ENCODE measurements around the gene NAALADL2.
A peak's percentile ranks its signal among the peaks of the same experiment; 100 is the strongest.
"Not testable (repeated sequence)": the region's sequence is repeated elsewhere in the genome, so short reads cannot be mapped to it uniquely, and the experiment has no call there.

Gene NAALADL2

GRCh38 chr3:175107231-175107630, 248.1 kb downstream of the NAALADL2 start:
- H3K4me3 ChIP-seq: no peak overlapping the region
- no peak overlapping the region for H3K27ac ChIP-seq

DNA sequence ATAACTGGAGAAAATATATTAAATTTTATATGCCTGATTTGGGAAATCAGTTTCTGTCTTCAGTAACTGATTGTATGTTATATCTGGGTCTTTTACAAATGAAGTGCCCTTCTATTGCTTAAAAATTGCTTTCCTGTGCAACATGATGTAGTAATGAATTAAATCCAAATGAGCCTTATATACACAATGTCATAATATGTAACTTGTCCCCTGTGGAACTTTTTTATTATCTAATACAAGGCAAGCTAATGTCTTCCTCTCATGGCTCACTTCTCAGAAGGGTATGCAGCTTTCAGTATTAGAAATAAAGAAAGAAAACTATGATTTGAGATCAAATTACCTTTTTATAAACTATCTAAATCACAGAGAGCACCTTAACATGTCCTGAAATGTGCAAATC, 248.9 kb downstream of the NAALADL2 start:
- no peak overlapping the region for H3K4me3 ChIP-seq

GRCh38 chr3:175108613-175109151, 249.5 kb downstream of the NAALADL2 start:
- no peak overlapping the region for H3K27ac ChIP-seq
- H3K4me3 ChIP-seq: no peak overlapping the region

More for the DNA sequence above, 248.9 kb downstream of the NAALADL2 start:
- no peak overlapping the region for H3K27ac ChIP-seq

GRCh38 chr3:175111036-175111435, 251.9 kb downstream of the NAALADL2 start:
- Histone ChIP-seq H3K27ac (no peak overlapping the region), H3K4me3 (no peak overlapping the region)

GRCh38 chr3:175118382-175118941, 259.3 kb downstream of the NAALADL2 start:
- Histone ChIP-seq H3K27ac (no peak overlapping the region), H3K4me3 (no peak overlapping the region)

- H3K27ac ChIP-seq: no peak overlapping the region
- H3K4me3 ChIP-seq: no peak overlapping the region
Observed at GRCh38 chr3:175121225-175121624, 262.1 kb downstream of the NAALADL2 start.

DNA sequence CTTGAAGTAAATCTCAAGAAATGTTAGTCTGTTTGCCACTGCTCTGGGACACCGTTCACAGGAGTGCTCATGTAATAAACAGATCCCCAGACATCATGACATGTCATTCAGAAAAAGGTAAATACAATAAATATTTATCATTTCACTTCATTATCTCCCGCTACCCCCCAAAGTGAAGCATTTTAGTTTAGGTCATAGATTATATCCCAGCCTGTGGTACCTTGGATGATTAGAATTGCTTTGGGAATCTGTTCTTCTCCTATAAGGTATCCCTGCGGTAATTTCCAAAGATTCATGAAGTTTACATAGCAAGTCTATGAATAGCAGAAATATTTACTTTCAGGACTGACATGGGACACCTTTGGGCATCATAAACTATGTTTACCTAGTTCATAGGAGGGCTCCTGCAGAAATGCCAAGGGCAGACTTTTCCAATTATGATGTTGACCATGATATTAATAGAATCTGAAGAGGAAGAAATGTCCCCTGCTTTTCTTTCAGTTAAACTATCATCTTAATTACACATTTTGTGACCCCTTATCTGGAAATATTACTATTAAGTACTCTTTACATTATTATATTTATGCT, 268.0 kb downstream of the NAALADL2 start:
- no peak overlapping the region for H3K4me3 ChIP-seq

GRCh38 chr3:175129126-175129525, 270.0 kb downstream of the NAALADL2 start:
- Histone ChIP-seq H3K27ac (no peak overlapping the region), H3K4me3 (no peak overlapping the region)

More for the DNA sequence above, 268.0 kb downstream of the NAALADL2 start:
- H3K27ac ChIP-seq: no peak overlapping the region

GRCh38 chr3:175129571-175129970, 270.4 kb downstream of the NAALADL2 start:
- Histone ChIP-seq H3K4me3 (no peak overlapping the region), H3K27ac (no peak overlapping the region)

GRCh38 chr3:175131866-175132265, 272.7 kb downstream of the NAALADL2 start:
- H3K27ac ChIP-seq, H3K4me3 ChIP-seq: not testable (repeated sequence)

GRCh38 chr3:175132706-175133105, 273.6 kb downstream of the NAALADL2 start:
- H3K4me3 ChIP-seq, H3K27ac ChIP-seq: not testable (repeated sequence)

DNA sequence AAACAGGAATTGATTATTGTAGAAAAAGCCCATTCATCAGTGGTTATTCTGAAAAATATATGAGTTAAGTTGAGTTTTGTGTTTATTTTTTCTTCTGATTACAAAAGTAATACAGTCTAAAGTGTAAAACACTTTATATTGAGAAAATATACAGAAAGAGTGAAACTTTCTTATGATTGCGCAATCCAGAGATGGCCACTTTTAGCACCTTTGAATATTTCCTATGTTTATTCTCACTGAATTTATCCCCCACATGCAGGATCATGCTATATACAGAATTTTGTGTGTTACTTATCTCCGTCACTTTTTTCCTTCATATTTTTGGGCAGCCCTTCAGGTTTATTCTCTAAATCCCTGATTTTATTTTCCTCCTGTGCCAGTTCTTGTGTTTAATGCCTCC, 285.2 kb downstream of the NAALADL2 start:
- Histone ChIP-seq H3K27ac (no peak overlapping the region), H3K4me3 (no peak overlapping the region)

DNA sequence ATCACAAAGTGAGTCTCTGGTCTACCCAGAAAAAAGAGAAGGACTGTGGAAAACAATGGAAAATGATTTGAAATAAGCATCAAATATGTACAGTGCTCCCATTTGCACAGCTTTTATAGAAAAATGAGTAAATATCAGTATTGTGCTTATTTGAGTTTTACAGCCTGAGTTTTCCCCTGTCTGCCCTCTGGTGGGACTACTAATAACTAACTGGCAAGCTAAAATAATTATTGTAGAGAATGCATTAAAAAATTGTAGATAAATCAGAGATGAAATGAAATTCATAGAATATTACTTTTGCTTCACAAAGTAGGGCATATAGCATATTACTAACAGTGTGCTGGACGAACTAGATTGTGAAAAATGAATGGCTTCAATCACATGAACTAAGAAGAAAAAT, 287.1 kb downstream of the NAALADL2 start:
- Histone ChIP-seq H3K4me3 (no peak overlapping the region), H3K27ac (no peak overlapping the region)

DNA sequence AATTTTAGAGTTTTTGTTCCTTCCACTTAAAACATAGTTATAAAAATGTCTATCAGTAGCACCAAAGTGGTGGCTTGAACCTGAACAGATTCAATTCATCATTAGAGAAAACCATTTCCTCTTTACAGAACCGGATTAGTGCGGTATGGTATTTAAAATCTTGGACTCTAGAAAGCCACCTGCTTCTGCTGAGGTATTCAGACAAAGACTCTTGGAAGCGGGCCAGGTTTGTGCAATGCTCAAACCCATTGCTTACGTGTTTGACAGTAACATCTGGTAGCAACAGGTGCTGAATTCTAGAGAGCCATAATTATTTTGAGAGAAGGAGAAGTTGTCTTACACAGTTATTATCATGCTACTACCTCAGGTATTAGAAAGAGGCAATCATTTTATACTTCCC, 290.5 kb downstream of the NAALADL2 start:
- Histone ChIP-seq H3K27ac (no peak overlapping the region), H3K4me3 (no peak overlapping the region)

GRCh38 chr3:175150812-175151401, 291.8 kb downstream of the NAALADL2 start:
- H3K27ac ChIP-seq: peak overlapping the region in 3 of 21 experiments; percentile 33 to 51 (median 41)
- H3K4me3 ChIP-seq: no peak overlapping the region

DNA sequence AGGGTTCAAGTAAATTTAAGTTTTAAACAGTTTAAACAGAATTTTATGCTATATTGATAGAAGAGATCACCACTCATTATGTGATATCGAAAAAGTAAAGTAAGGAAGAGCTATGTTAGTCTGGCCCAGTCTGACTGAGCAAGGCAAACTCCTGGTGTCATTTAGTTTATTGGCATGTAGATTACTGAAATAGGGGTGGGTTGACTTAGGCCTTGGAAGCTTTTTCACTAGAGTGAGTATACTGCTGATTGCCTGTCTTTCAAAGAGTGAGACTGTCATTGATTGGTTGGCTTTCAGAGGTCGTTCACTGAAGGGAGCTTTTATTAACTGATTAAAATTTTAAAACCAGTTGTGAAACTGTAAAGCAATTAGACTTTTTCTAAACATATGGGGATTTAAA, 294.5 kb downstream of the NAALADL2 start:
- Histone ChIP-seq H3K4me3 (no peak overlapping the region), H3K27ac (no peak overlapping the region)

- Histone ChIP-seq H3K4me3 (no peak overlapping the region), H3K27ac (no peak overlapping the region)
Observed at GRCh38 chr3:175155172-175155571, 296.0 kb downstream of the NAALADL2 start.

GRCh38 chr3:175159202-175159601, 300.1 kb downstream of the NAALADL2 start:
- no peak overlapping the region for H3K27ac ChIP-seq
- no peak overlapping the region for H3K4me3 ChIP-seq

DNA sequence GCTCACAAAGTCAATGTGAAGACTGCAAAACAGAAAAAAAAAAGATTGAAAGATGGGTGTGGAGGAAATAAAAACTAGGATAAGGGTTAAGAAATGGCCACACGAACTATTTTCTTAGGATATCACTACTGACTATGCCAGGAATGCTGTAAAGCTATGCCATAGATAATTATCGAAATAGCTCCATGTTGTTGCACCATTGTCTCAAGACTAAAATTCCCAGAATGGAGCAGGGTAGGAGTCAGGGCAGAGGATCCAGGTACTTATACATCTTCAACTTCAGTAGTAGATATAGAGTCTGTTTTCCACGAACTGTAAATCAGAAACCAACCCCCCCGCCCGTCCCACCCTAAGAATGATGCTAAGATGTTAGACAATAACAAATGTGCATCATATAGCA, 302.2 kb downstream of the NAALADL2 start:
- no peak overlapping the region for H3K27ac ChIP-seq
- H3K4me3 ChIP-seq: no peak overlapping the region

GRCh38 chr3:175163686-175164085, 304.6 kb downstream of the NAALADL2 start:
- Histone ChIP-seq H3K4me3 (no peak overlapping the region), H3K27ac (no peak overlapping the region)

DNA sequence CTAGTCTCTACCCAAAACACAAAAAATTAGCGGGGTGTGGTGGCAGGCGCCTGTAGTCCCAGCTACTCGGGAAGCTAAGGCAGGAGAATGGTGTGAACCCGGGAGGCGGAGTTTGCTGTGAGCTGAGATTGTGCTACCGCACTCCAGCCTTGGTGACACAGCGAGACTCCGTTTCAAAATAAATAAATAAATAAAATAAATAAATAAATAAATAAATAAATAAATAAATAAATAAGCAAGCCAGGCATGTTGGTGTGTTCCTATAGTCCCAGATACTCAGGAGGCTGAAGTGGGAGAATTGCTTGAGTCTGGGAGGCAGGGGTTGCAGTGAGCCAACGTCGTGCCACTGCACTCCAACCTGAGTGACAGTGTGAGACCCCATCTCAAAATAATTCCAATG, 314.0 kb downstream of the NAALADL2 start:
- not testable (repeated sequence) for H3K27ac ChIP-seq, H3K4me3 ChIP-seq

All from skin epidermis (tissue), 12 donors.